Measurements from ENCODE around the gene IQCC. TPM values are rescaled to one million over a fixed set of nuclear protein-coding genes. Genes with fewer than 3 reads are reported as not detected.
A peak's percentile ranks its signal among the peaks of the same experiment; 100 is the strongest.

Gene IQCC
- total RNA-seq, 2 donors from 2014 or later, result 4.7 to 6.3 TPM

GRCh38 chr1:32221980-32222755 is 16.7 kb downstream of the IQCC start, which contains the start of the genes EIF3I and TMEM234:
EIF3I (plus strand) TSS chr1:32222407; CDS start chr1:32222442, 35 bp downstream.
TMEM234 (minus strand) TSS chr1:32222353; CDS start chr1:32222322, 31 bp downstream.
- WGBS, 2 experiments (ENCODE audit: insufficient coverage in 1 of 2, insufficient read length in 1 of 2), result 0 to 1% methylated on average over 18 to 46 of the region's 46 CpGs
- Histone ChIP-seq H3K36me3 (ENCODE audit: control insufficient read depth, insufficient read depth, low read length) (peaks cover 44% of the 10 kb centered on the region), H3K4me1 (ENCODE audit: control insufficient read depth, insufficient read depth, low read length) (no peaks in the 10 kb centered on the region), H3K27ac (ENCODE audit: low read depth, low read length) (peak within 1 kb of the TSS; percentile 65), H3K27me3 (ENCODE audit: control insufficient read depth, insufficient read depth, low read length, poor library complexity, severe bottlenecking) (no peaks in the 10 kb centered on the region), H3K9ac (ENCODE audit: extremely low read depth, low read length, poor library complexity, severe bottlenecking) (peak within 1 kb of the TSS; percentile 93), H3K9me3 (ENCODE audit: control insufficient read depth, low read length) (no peaks in the 10 kb centered on the region), H3K4me3 (ENCODE audit: low read length) (peak within 1 kb of the TSS; percentile 98)
- TF ChIP-seq CTCF (conservative IDR thresholded peaks at IDR 0.05), result no peak
- peak; percentile 97 for DNase-seq
- H3K4me1 Mint-ChIP-seq, result peaks cover 9% of the 10 kb centered on the region
- peak within 1 kb of the TSS; percentile 97 for H3K27ac Mint-ChIP-seq
- peaks cover 39% of the 10 kb centered on the region for H3K36me3 Mint-ChIP-seq (ENCODE audit: low read depth)
- peak within 1 kb of the TSS; percentile 97 for H3K4me3 Mint-ChIP-seq
- H3K27me3 Mint-ChIP-seq (ENCODE audit: insufficient read depth), result no peaks in the 10 kb centered on the region
- no peaks in the 10 kb centered on the region for H3K9me3 Mint-ChIP-seq

- Histone ChIP-seq H3K27me3 (ENCODE audit: control insufficient read depth, insufficient read depth, low read length, poor library complexity, severe bottlenecking) (no peaks in the 10 kb centered on the region), H3K4me3 (ENCODE audit: low read length) (peak overlapping the region; percentile 98), H3K27ac (ENCODE audit: low read depth, low read length) (no peak overlapping the region), H3K9ac (ENCODE audit: extremely low read depth, low read length, poor library complexity, severe bottlenecking) (no peak overlapping the region), H3K36me3 (ENCODE audit: control insufficient read depth, insufficient read depth, low read length) (peaks cover 57% of the 10 kb centered on the region), H3K4me1 (ENCODE audit: control insufficient read depth, insufficient read depth, low read length) (no peaks in the 10 kb centered on the region), H3K9me3 (ENCODE audit: control insufficient read depth, low read length) (no peaks in the 10 kb centered on the region)
- no peaks in the 10 kb centered on the region for H3K27me3 Mint-ChIP-seq (ENCODE audit: insufficient read depth)
- peaks cover 9% of the 10 kb centered on the region for H3K4me1 Mint-ChIP-seq
- no peaks in the 10 kb centered on the region for H3K9me3 Mint-ChIP-seq
- TF ChIP-seq CTCF (conservative IDR thresholded peaks at IDR 0.05), result no peak
- DNase-seq, result no peak
- 98 to 100% methylated on average over 3 of the region's 3 CpGs for WGBS, 2 experiments (ENCODE audit: insufficient coverage in 1 of 2, insufficient read length in 1 of 2)
- H3K36me3 Mint-ChIP-seq (ENCODE audit: low read depth), result peaks cover 50% of the 10 kb centered on the region
- peak overlapping the region; percentile 97 for H3K4me3 Mint-ChIP-seq
- H3K27ac Mint-ChIP-seq, result peak overlapping the region; percentile 48
These were observed 18.2 kb downstream of the IQCC start for GRCh38 chr1:32223683-32224082.

GRCh38 chr1:32224285-32224684 is 18.8 kb downstream of the IQCC start:
- Mint-ChIP-seq H3K27me3 (ENCODE audit: insufficient read depth) (no peaks in the 10 kb centered on the region), H3K27ac (no peak overlapping the region), H3K4me3 (peak overlapping the region; percentile 97), H3K9me3 (no peaks in the 10 kb centered on the region), H3K36me3 (ENCODE audit: low read depth) (peaks cover 52% of the 10 kb centered on the region), H3K4me1 (peaks cover 9% of the 10 kb centered on the region)
- no peak for TF ChIP-seq CTCF (conservative IDR thresholded peaks at IDR 0.05)
- H3K9me3 ChIP-seq (ENCODE audit: control insufficient read depth, low read length), result no peaks in the 10 kb centered on the region
- WGBS, 2 experiments (ENCODE audit: insufficient coverage in 1 of 2, insufficient read length in 1 of 2), result 90 to 95% methylated on average over 3 to 4 of the region's 4 CpGs
- no peak overlapping the region for H3K27ac ChIP-seq (ENCODE audit: low read depth, low read length)
- no peak overlapping the region for H3K9ac ChIP-seq (ENCODE audit: extremely low read depth, low read length, poor library complexity, severe bottlenecking)
- no peak for DNase-seq
- no peaks in the 10 kb centered on the region for H3K4me1 ChIP-seq (ENCODE audit: control insufficient read depth, insufficient read depth, low read length)
- H3K4me3 ChIP-seq (ENCODE audit: low read length), result no peak overlapping the region
- H3K27me3 ChIP-seq (ENCODE audit: control insufficient read depth, insufficient read depth, low read length, poor library complexity, severe bottlenecking), result no peaks in the 10 kb centered on the region
- peaks cover 56% of the 10 kb centered on the region for H3K36me3 ChIP-seq (ENCODE audit: control insufficient read depth, insufficient read depth, low read length)
